ENCODE results near the gene MARCHF10. TPM values are rescaled to one million over a fixed set of nuclear protein-coding genes. Genes with fewer than 3 reads are reported as not detected.

The MARCHF10 gene
- total RNA-seq, 1 experiment from 2014 or later = not detected

- H3K9ac ChIP-seq (ENCODE audit: low read length) = no peak overlapping the region
- no peaks in the 10 kb centered on the region for H4K20me1 ChIP-seq (ENCODE audit: insufficient read depth)
- H3K36me3 ChIP-seq (ENCODE audit: control insufficient read depth in 1 of 2, insufficient read depth in 2 of 2, low read length in 2 of 2) = no peaks in the 10 kb centered on the region
- ChIA-PET RAD21 (ENCODE audit: low non-redundant PET in 1 of 2, low total read pairs in 2 of 2, uncharacterized antibody in 2 of 2, unreplicated experiment in 2 of 2) (no interaction called here), POLR2A (no interaction called here), CTCF (no interaction called here)
- no peaks in the 10 kb centered on the region for H3K9me2 ChIP-seq (ENCODE audit: insufficient read depth)
- peaks cover 2 to 4% of the 10 kb centered on the region in 2 experiments; a peak in 3 of 4 replicates for H3K4me1 ChIP-seq (ENCODE audit: control insufficient read depth in 1 of 2, insufficient read depth in 2 of 2, low read length in 2 of 2)
- no peaks in the 10 kb centered on the region for H3K9me3 ChIP-seq (ENCODE audit: control insufficient read depth in 1 of 2, insufficient read depth in 1 of 2, low read depth in 1 of 2, low read length in 2 of 2)
- H3K27ac ChIP-seq (ENCODE audit: low read depth, low read length) = no peak overlapping the region
- DNase-seq (ENCODE audit: low read depth, low spot score) = no peak
- intact Hi-C loops (cut with micrococcal nuclease) = loop anchor here (10.0 kb wide), 1 partner anchor 408 kb away; no protein-coding TSS in a partner anchor
- no peak for ATAC-seq
- H3K4me3 ChIP-seq (replicated peaks in 1 of 2; ENCODE audit: low read depth in 1 of 2, low read length in 2 of 2) = no peak overlapping the region
- no peak overlapping the region for H3K4me2 ChIP-seq (ENCODE audit: low read length)
- no peaks in the 10 kb centered on the region for H3K27me3 ChIP-seq (ENCODE audit: insufficient read depth, low read length)
- H3K79me2 ChIP-seq (ENCODE audit: insufficient read depth, low read length) = no peaks in the 10 kb centered on the region
- no peak for TF ChIP-seq JUND (IDR thresholded peaks at IDR 0.05)
- no peak for TF ChIP-seq ELF1 (IDR thresholded peaks at IDR 0.05; ENCODE audit: borderline replicate concordance, low read depth)
- no peak for TF ChIP-seq FOSL1 (IDR thresholded peaks at IDR 0.05; ENCODE audit: low read depth)
- no peak for TF ChIP-seq ATF3 (IDR thresholded peaks at IDR 0.05)
- no peak for TF ChIP-seq SIN3A (IDR thresholded peaks at IDR 0.05; ENCODE audit: low read depth)
- no peak for TF ChIP-seq CBX3 (IDR thresholded peaks at IDR 0.05; ENCODE audit: low read depth)
- TF ChIP-seq CTCF (IDR thresholded peaks at IDR 0.05 in 2 of 3, conservative IDR thresholded peaks at IDR 0.05 in 1 of 3; ENCODE audit: borderline replicate concordance in 1 of 3, insufficient read depth in 1 of 3, low read depth in 2 of 3, low read length in 2 of 3) = no peak
- TF ChIP-seq SRF (IDR thresholded peaks at IDR 0.05; ENCODE audit: low read depth) = no peak
- no peak for TF ChIP-seq RAD21 (IDR thresholded peaks at IDR 0.05; ENCODE audit: low read depth)
- no peak for TF ChIP-seq EZH2 (IDR thresholded peaks at IDR 0.05)
- TF ChIP-seq EZH2phosphoT487 (IDR thresholded peaks at IDR 0.05; ENCODE audit: borderline replicate concordance) = no peak
- no peak for TF ChIP-seq EGR1 (IDR thresholded peaks at IDR 0.05; ENCODE audit: low read depth)
- TF ChIP-seq POLR2A (IDR thresholded peaks at IDR 0.05; ENCODE audit: borderline replicate concordance, extremely low read depth, insufficient read depth, insufficient read length) = no peak
- TF ChIP-seq TCF7L2 (IDR thresholded peaks at IDR 0.05; ENCODE audit: borderline replicate concordance, extremely low read depth, insufficient read depth, insufficient read length) = no peak
- no peak for TF ChIP-seq ZBTB33 (IDR thresholded peaks at IDR 0.05; ENCODE audit: extremely low read depth, insufficient replicate concordance, low read length)
- TF ChIP-seq ZNF274 (IDR thresholded peaks at IDR 0.05; ENCODE audit: low read depth, low read length) = no peak
- TF ChIP-seq YY1 (IDR thresholded peaks at IDR 0.05; ENCODE audit: extremely low read depth, insufficient replicate concordance, low read depth, low read length) = no peak
- no peak for TF ChIP-seq MAX (IDR thresholded peaks at IDR 0.05)
- no peak for TF ChIP-seq POLR2AphosphoS5 (IDR thresholded peaks at IDR 0.05; ENCODE audit: low read depth, low read length)
- TF ChIP-seq ZFX (IDR thresholded peaks at IDR 0.05) = no peak
- no peak overlapping the region for H2AFZ ChIP-seq (ENCODE audit: low read depth, low read length, poor library complexity, severe bottlenecking)
- BruUV-seq (replicated peaks) = no TSS peak
These were observed 131.0 kb downstream of the MARCHF10 start for GRCh38 chr17:62676952-62677596.
